NT2/D1 (cell line): ENCODE results near the gene OSER1.

Source experiments
- DNase-seq: peaks from one replicate; pipeline ENCODE4 v3.0.0-alpha.2; 2011; ENCODE audit warnings: low read depth, low spot score
- H3K27me3 ChIP-seq: 2 replicates; pipeline ENCODE4 v1.6.0; 2011; ENCODE audit warnings: mild to moderate bottlenecking; ENCODE audit not compliant: insufficient read length, insufficient read depth
- H3K36me3 ChIP-seq: 2 replicates; pipeline ENCODE4 v1.6.1; 2011; ENCODE audit warnings: mild to moderate bottlenecking, low read length, mixed read lengths; ENCODE audit not compliant: insufficient read depth, insufficient read length
- H3K4me1 ChIP-seq: 2 replicates; pipeline ENCODE4 v1.5.1; 2011; ENCODE audit not compliant: insufficient read depth, insufficient read length
- H3K4me3 ChIP-seq: 2 replicates; pipeline ENCODE4 v1.5.1; 2011; ENCODE audit warnings: low read depth; ENCODE audit not compliant: insufficient read length
- H3K9ac ChIP-seq: 2 replicates; pipeline ENCODE4 v1.6.0; 2011; ENCODE audit warnings: low read depth; ENCODE audit not compliant: insufficient read length
- H3K9me3 ChIP-seq: 2 replicates; pipeline ENCODE4 v1.5.1; 2011; ENCODE audit warnings: mild to moderate bottlenecking, low read length; ENCODE audit not compliant: insufficient read depth
- SUZ12 ChIP-seq: IDR thresholded peaks from 2 replicates; pipeline ENCODE4 v1.6.1; 2011; ENCODE audit not compliant: insufficient read length, insufficient read depth; ENCODE audit errors: extremely low read depth
- YY1 ChIP-seq: IDR thresholded peaks from 2 replicates; pipeline ENCODE4 v1.6.1; 2011; ENCODE audit not compliant: insufficient read length, insufficient read depth
- ZNF274 ChIP-seq: IDR thresholded peaks from 2 replicates; pipeline ENCODE4 v1.6.1; 2011; ENCODE audit warnings: mild to moderate bottlenecking, low read depth, low read length

The OSER1 gene

GRCh38 chr20:44210406-44211176 lies at the start of gene OSER1:
Gene OSER1 (minus strand): TSS chr20:44210771. CDS start chr20:44206957, 3,814 bp downstream.
- DNase-seq, result peak; percentile 95
- no peaks in the 10 kb centered on the region for H3K27me3 ChIP-seq
- no peaks in the 10 kb centered on the region for H3K4me1 ChIP-seq
- TF ChIP-seq SUZ12 (no peak), ZNF274 (no peak), YY1 (no peak)
- H3K36me3 ChIP-seq, result peaks cover 12% of the 10 kb centered on the region
- H3K9ac ChIP-seq, result peak within 1 kb of the TSS; percentile 96
- peak within 1 kb of the TSS; percentile 94 for H3K4me3 ChIP-seq
- H3K9me3 ChIP-seq, result no peaks in the 10 kb centered on the region

GRCh38 chr20:44258226-44258890 lies 47.8 kb upstream of the OSER1 start:
- no peak for DNase-seq
- no peaks in the 10 kb centered on the region for H3K27me3 ChIP-seq
- no peak overlapping the region for H3K9ac ChIP-seq
- no peak overlapping the region for H3K4me3 ChIP-seq
- H3K9me3 ChIP-seq, result no peaks in the 10 kb centered on the region
- no peaks in the 10 kb centered on the region for H3K36me3 ChIP-seq
- peaks cover 8% of the 10 kb centered on the region for H3K4me1 ChIP-seq
- TF ChIP-seq ZNF274 (no peak), SUZ12 (no peak), YY1 (no peak)

- no peaks in the 10 kb centered on the region for H3K9me3 ChIP-seq
- H3K36me3 ChIP-seq, result no peaks in the 10 kb centered on the region
- H3K4me3 ChIP-seq, result no peak overlapping the region
- no peak for TF ChIP-seq ZNF274
- TF ChIP-seq SUZ12, result no peak
- no peak for TF ChIP-seq YY1
- no peak for DNase-seq
- H3K4me1 ChIP-seq, result peaks cover 8% of the 10 kb centered on the region
- no peaks in the 10 kb centered on the region for H3K27me3 ChIP-seq
- H3K9ac ChIP-seq, result no peak overlapping the region
Observed at GRCh38 chr20:44256961-44257360, 46.4 kb upstream of the OSER1 start.

- Histone ChIP-seq H3K36me3 (no peaks in the 10 kb centered on the region), H3K27me3 (no peaks in the 10 kb centered on the region), H3K4me1 (peaks cover 8% of the 10 kb centered on the region), H3K9ac (no peak overlapping the region), H3K9me3 (no peaks in the 10 kb centered on the region), H3K4me3 (no peak overlapping the region)
- no peak for DNase-seq
- TF ChIP-seq SUZ12 (no peak), YY1 (no peak), ZNF274 (no peak)
Observed at GRCh38 chr20:44255942-44256341, 45.4 kb upstream of the OSER1 start.

GRCh38 chr20:44254073-44254472 lies 43.5 kb upstream of the OSER1 start:
- Histone ChIP-seq H3K27me3 (no peaks in the 10 kb centered on the region), H3K36me3 (no peaks in the 10 kb centered on the region), H3K4me1 (peaks cover 8% of the 10 kb centered on the region), H3K4me3 (no peak overlapping the region), H3K9me3 (no peaks in the 10 kb centered on the region), H3K9ac (no peak overlapping the region)
- TF ChIP-seq ZNF274 (no peak), SUZ12 (no peak), YY1 (no peak)
- DNase-seq, result no peak

- Histone ChIP-seq H3K36me3 (no peaks in the 10 kb centered on the region), H3K9ac (no peak overlapping the region), H3K27me3 (no peaks in the 10 kb centered on the region), H3K4me1 (peaks cover 8% of the 10 kb centered on the region), H3K9me3 (no peaks in the 10 kb centered on the region), H3K4me3 (no peak overlapping the region)
- no peak for TF ChIP-seq ZNF274
- TF ChIP-seq YY1, result no peak
- no peak for TF ChIP-seq SUZ12
- DNase-seq, result no peak
Observed at GRCh38 chr20:44253528-44253927, 43.0 kb upstream of the OSER1 start.

- TF ChIP-seq SUZ12, result no peak
- TF ChIP-seq YY1, result no peak
- TF ChIP-seq ZNF274, result no peak
- no peak for DNase-seq
- Histone ChIP-seq H3K36me3 (no peaks in the 10 kb centered on the region), H3K27me3 (peaks cover 3% of the 10 kb centered on the region), H3K4me1 (peaks cover 8% of the 10 kb centered on the region), H3K4me3 (no peak overlapping the region), H3K9me3 (no peaks in the 10 kb centered on the region), H3K9ac (no peak overlapping the region)
Observed at GRCh38 chr20:44251284-44251683, 40.7 kb upstream of the OSER1 start.
